Transverse colon (tissue), 4 donors: ENCODE measurements around the gene MTX1. TPM values are rescaled to one million over a fixed set of nuclear protein-coding genes. Genes with fewer than 3 reads are reported as not detected.

Experiments used
- total RNA-seq, 4 donors: library from RNA; depleted of rRNA; stranded (reverse); fragments of >200 nt; gene quantifications; one replicate each; pipeline ENCODE4 v1.1.0, GENCODE V29; 2016

MTX1 gene
- total RNA-seq, 4 donors from 2014 or later, result 24.3 to 64.0 (median 46.0) TPM

Other genes with a start within 250 kb of the MTX1 start
- gene PYGO2, start 246.9 kb upstream of the MTX1 start, total RNA-seq, result 10 to 100 TPM; 23.3 to 63.7 (median 29.0) TPM
- gene SHC1, start 237.9 kb upstream of the MTX1 start, total RNA-seq, result 100 to 1,000 TPM in 2 of 4 donors, 10 to 100 TPM in 2; 71.1 to 149 (median 92.0) TPM
- 10 to 100 TPM in 3 of 4 donors, not detected in 1; 28.9 to 41.4 (median 35.2) TPM for gene CKS1B, start 234.0 kb upstream of the MTX1 start, total RNA-seq
- gene FLAD1, start 225.4 kb upstream of the MTX1 start, total RNA-seq, result 10 to 100 TPM; 32.7 to 42.4 (median 36.0) TPM
- not detected for gene LENEP, start 215.1 kb upstream of the MTX1 start, total RNA-seq
- gene ZBTB7B, start 205.9 kb upstream of the MTX1 start, total RNA-seq, result 100 to 1,000 TPM in 3 of 4 donors, 10 to 100 TPM in 1; 85.2 to 513 (median 272) TPM
- gene DCST2, start 174.9 kb upstream of the MTX1 start, total RNA-seq, result 1 to 10 TPM in 3 of 4 donors, not detected in 1; 1.9 to 4.6 (median 4.5) TPM
- gene DCST1, start 174.9 kb upstream of the MTX1 start, total RNA-seq, result under 1 TPM in 2 of 4 donors, not detected in 2; 0.32 to 0.41 TPM
- gene ADAM15, start 157.4 kb upstream of the MTX1 start, total RNA-seq, result 100 to 1,000 TPM in 3 of 4 donors, 10 to 100 TPM in 1; 90.6 to 196 (median 115) TPM
- 10 to 100 TPM; 18.3 to 57.2 (median 37.2) TPM for gene EFNA4, start 145.0 kb upstream of the MTX1 start, total RNA-seq
- 1 to 10 TPM; 3.4 to 7.9 (median 7.2) TPM for gene EFNA3, start 129.9 kb upstream of the MTX1 start, total RNA-seq
- 100 to 1,000 TPM in 1 of 4 donors, 10 to 100 TPM in 3; 18.5 to 108 (median 62.7) TPM for gene EFNA1, start 80.8 kb upstream of the MTX1 start, total RNA-seq
- 100 to 1,000 TPM in 1 of 4 donors, 10 to 100 TPM in 2, 1 to 10 TPM in 1; 5.2 to 199 (median 44.4) TPM for gene SLC50A1, start 72.8 kb upstream of the MTX1 start, total RNA-seq
- 100 to 1,000 TPM in 1 of 4 donors, 10 to 100 TPM in 2, 1 to 10 TPM in 1; 7.2 to 130 (median 62.6) TPM for gene DPM3, start 68.2 kb upstream of the MTX1 start, total RNA-seq
- gene KRTCAP2, start 35.4 kb upstream of the MTX1 start, total RNA-seq, result 100 to 1,000 TPM; 106 to 240 (median 131) TPM
- under 1 TPM in 2 of 4 donors, not detected in 2; 0.41 to 0.48 TPM for gene TRIM46, start 34.8 kb upstream of the MTX1 start, total RNA-seq
- gene THBS3, start 798 bp upstream of the MTX1 start, total RNA-seq, result 10 to 100 TPM; 19.2 to 37.8 (median 27.0) TPM
- 10 to 100 TPM in 3 of 4 donors, 1 to 10 TPM in 1; 9.0 to 21.9 (median 15.7) TPM for gene ENTREP3, start 46.8 kb downstream of the MTX1 start, total RNA-seq
- 10 to 100 TPM in 3 of 4 donors, 1 to 10 TPM in 1; 7.8 to 61.3 (median 35.2) TPM for gene SCAMP3, start 53.7 kb downstream of the MTX1 start, total RNA-seq
- gene CLK2, start 64.8 kb downstream of the MTX1 start, total RNA-seq, result 10 to 100 TPM; 31.9 to 92.9 (median 51.5) TPM
- gene HCN3, start 68.8 kb downstream of the MTX1 start, total RNA-seq, result 10 to 100 TPM; 13.0 to 34.0 (median 22.2) TPM
- 1 to 10 TPM in 1 of 4 donors, under 1 TPM in 2, not detected in 1; 0.40 to 5.6 (median 0.64) TPM for gene PKLR, start 92.7 kb downstream of the MTX1 start, total RNA-seq
- 100 to 1,000 TPM in 2 of 4 donors, 10 to 100 TPM in 2; 73.7 to 158 (median 104) TPM for gene FDPS, start 100.2 kb downstream of the MTX1 start, total RNA-seq
- 100 to 1,000 TPM in 1 of 4 donors, 10 to 100 TPM in 3; 43.4 to 121 (median 65.5) TPM for gene RUSC1, start 112.2 kb downstream of the MTX1 start, total RNA-seq